HFF-Myc (cell line): ENCODE data around the gene TJAP1.

Experiments
- DNase-seq: peaks from one replicate; pipeline ENCODE4 v3.0.0-alpha.2; 2011; ENCODE audit warnings: low read depth; ENCODE audit errors: extremely low read depth
- H3K4me3 ChIP-seq: replicated peaks from 2 replicates; pipeline ENCODE4 v1.5.1; 2011; ENCODE audit warnings: low read depth, mild to moderate bottlenecking, control low read depth, low read length
- TF ChIP-seq, protein P1 (sequence below): IDR thresholded peaks from 2 replicates; pipeline ENCODE4 v1.5.1; 2012; ENCODE audit warnings: mild to moderate bottlenecking, low read depth, low read length, control low read depth; ENCODE audit errors: missing control alignments

The TJAP1 gene

DNA sequence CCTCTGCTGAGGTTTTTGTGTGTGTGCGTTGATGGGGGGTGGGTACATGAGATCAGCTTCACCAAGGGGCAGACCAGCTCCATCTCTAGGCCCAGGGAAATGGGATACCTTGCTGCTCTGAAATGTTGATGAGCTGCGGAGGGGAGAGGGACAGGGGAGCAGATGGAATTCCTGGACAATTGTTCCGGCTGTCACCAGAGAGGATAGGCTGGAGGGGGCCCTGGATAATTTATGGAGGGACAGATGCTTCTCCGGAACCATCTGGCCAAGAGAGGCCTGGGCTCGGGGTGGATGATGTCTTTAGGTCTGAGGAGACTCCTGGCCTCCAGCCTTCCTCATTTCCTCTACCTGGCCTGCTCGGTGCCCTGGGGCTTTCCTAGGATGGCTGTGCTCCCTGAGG lies 1.9 kb upstream of the TJAP1 start:
- TF ChIP-seq, protein P1, sequence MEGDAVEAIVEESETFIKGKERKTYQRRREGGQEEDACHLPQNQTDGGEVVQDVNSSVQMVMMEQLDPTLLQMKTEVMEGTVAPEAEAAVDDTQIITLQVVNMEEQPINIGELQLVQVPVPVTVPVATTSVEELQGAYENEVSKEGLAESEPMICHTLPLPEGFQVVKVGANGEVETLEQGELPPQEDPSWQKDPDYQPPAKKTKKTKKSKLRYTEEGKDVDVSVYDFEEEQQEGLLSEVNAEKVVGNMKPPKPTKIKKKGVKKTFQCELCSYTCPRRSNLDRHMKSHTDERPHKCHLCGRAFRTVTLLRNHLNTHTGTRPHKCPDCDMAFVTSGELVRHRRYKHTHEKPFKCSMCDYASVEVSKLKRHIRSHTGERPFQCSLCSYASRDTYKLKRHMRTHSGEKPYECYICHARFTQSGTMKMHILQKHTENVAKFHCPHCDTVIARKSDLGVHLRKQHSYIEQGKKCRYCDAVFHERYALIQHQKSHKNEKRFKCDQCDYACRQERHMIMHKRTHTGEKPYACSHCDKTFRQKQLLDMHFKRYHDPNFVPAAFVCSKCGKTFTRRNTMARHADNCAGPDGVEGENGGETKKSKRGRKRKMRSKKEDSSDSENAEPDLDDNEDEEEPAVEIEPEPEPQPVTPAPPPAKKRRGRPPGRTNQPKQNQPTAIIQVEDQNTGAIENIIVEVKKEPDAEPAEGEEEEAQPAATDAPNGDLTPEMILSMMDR: no peak
- H3K4me3 ChIP-seq: no peak overlapping the region
- no peak for DNase-seq

DNA sequence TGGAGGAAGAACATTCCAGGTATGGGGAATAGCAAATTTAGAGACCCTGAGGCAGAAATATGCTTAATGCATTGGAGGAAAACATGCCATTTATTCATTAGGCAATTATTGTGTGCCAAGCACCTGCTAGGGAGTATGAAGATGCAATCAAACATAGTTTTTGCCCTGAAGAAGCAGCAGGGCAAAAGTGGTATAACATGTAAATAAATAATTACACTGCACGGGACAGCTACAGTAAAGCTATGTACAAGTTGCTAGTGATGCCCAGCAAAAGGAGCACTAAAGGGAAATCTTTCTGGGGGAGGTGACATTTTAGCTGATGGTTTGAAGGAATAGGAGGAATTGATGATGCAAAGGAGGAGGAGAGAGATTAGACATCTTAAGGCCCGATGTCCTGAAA lies 624 bp upstream of the TJAP1 start:
- TF ChIP-seq, protein P1: no peak
- no peak for DNase-seq
- peak overlapping the region; percentile 68 for H3K4me3 ChIP-seq

DNA sequence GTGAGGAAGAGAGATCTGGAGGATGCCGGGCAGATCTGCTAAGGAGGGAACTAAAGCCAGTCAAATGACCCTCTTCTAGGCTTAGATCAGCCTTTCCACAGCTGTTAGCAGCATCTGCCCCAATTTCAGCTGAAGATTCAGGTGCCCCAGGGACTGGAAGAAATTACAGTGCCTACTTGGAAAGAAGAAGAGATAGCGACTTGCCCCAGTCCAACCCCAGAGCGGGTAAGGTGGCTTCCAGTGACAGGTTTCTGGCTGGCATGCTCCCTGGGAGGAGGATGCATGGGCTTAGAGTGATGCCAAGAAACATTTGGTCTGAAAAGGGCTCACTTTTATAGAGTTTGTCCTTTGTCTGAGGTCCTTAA lies 620 bp downstream of the TJAP1 start:
- no peak for DNase-seq
- H3K4me3 ChIP-seq: peak overlapping the region; percentile 68
- TF ChIP-seq, protein P1: no peak

DNA sequence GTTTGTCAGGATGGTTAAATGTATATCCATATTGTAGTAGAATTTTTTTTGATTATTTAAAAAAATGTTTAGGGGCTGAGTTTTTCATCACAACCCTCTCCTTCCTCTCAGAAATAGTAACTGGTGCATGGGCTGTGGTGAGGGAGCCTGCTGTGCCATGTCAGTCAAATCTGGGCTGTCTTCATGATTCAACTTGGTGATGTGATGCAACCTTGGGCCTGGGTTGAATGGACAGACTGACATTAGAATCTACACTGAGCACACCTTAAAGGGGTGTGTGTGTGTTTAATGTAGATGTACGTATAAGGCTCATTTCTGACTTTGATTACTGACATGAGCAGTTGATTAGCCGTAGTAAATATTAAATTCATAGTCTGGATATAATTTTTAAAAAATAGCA lies 3.7 kb downstream of the TJAP1 start:
- TF ChIP-seq, protein P1: no peak
- no peak for DNase-seq
- H3K4me3 ChIP-seq: no peak overlapping the region

DNA sequence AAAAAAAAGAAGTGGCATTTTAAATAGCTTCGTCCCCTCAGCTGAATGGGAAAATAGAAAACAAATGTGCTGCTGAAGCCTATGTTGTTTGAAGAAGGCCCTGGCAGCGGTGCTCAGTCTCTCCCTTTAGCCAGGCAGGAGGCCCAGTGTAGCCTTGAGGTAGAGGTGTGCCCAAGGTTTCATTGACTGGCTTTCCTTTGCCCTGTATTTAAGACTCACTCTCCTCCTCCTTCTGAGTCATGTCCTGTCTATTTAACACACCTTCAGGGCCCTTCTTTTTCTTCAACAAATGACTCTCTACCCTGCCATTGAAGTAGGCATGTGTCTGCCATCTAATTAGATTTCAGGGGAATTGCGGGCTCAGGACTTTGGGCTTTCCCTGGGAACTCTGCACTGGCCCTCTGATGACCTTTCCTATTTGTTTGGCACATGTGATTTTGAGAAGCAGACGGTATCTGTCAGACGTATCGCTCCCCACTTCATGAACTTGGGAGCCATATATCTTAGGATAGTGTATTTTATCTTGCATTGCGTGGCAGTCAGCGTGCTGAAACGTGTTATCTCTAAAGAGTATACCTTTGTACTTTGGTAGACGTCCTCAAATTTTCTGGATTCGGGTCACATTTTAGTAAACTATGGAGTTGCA lies 4.3 kb downstream of the TJAP1 start:
- no peak overlapping the region for H3K4me3 ChIP-seq
- no peak for DNase-seq
- TF ChIP-seq, protein P1: no peak

DNA sequence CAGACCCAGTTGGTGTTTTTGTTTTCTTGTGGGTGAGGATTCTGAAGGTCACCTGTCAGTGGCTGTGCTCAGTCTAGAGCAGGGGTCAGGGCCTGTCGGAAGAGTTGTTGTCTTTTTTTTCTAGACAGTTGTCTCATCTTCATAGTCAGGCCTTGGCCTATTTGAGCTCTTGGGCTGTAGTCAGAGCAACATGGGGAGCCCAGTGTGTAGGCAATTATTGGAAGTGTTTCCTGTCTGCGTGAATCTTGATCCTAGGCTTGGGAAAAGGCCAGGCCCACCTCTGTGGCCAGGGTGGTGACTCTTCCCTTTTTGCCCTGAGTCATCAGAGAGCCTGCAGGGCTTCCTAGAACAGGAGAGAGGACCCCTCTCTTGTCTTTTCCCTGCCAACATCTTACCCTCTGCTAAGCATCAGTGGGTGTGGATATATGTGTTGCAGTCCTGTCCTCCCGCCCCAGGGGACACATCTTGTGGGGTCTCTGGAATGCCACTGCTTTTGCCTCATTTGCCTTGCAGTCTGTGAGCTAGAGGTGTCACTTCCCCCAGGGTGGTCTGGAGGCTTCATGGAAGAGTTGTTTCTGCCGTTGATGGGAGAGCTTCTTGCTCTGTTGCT lies 11.4 kb downstream of the TJAP1 start:
- TF ChIP-seq, protein P1: no peak
- H3K4me3 ChIP-seq: no peak overlapping the region
- no peak for DNase-seq
